C4-2B (cell line): Measurements from ENCODE around the gene STYK1.

Experiments
- ZFX ChIP-seq: fragments of 450-650 bp; IDR thresholded peaks from 2 replicates; pipeline ENCODE4 v1.6.1; 2017
- TF ChIP-seq, protein P1 (sequence below): fragments of 450-650 bp; conservative IDR thresholded peaks from 2 replicates; pipeline ENCODE4 v1.5.1; 2017; ENCODE audit warnings: mild to moderate bottlenecking

DNA sequence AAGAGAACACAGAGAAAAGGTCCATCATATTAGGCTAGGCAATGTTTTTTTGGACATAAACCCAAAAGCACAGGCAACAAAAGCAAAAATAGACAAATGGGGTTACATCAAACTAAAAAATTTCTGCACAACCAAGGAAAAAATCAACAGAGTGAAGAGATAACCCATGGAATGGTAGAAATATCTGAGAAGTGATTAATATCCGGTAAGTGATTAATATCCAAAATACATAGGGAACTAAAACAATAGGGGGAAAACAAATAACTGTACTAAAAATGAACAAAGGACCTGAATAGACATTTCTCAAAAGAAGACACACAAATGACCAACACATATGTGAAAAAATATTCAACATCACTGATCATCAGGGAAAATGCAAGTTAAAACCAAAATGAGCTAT is 4.3 kb downstream of the STYK1 start:
- TF ChIP-seq, protein P1, sequence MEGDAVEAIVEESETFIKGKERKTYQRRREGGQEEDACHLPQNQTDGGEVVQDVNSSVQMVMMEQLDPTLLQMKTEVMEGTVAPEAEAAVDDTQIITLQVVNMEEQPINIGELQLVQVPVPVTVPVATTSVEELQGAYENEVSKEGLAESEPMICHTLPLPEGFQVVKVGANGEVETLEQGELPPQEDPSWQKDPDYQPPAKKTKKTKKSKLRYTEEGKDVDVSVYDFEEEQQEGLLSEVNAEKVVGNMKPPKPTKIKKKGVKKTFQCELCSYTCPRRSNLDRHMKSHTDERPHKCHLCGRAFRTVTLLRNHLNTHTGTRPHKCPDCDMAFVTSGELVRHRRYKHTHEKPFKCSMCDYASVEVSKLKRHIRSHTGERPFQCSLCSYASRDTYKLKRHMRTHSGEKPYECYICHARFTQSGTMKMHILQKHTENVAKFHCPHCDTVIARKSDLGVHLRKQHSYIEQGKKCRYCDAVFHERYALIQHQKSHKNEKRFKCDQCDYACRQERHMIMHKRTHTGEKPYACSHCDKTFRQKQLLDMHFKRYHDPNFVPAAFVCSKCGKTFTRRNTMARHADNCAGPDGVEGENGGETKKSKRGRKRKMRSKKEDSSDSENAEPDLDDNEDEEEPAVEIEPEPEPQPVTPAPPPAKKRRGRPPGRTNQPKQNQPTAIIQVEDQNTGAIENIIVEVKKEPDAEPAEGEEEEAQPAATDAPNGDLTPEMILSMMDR: no peak
- no peak for TF ChIP-seq ZFX
